ENCODE data around the gene RIMS3. TPM values are rescaled to one million over a fixed set of nuclear protein-coding genes. Genes with fewer than 3 reads are reported as not detected.

The RIMS3 gene
- total RNA-seq, 1 experiment from 2014 or later = 2.9 TPM

GRCh38 chr1:40640314-40641076 lies 25.0 kb downstream of the RIMS3 start:
- no TSS peak for BruUV-seq (replicated peaks)
- Histone ChIP-seq H3K9me2 (replicated peaks; ENCODE audit: low read length) (no peaks in the 10 kb centered on the region), H3K79me2 (ENCODE audit: low read length) (no peaks in the 10 kb centered on the region), H3K27ac (ENCODE audit: low read length) (no peak overlapping the region), H2AFZ (ENCODE audit: low read length) (no peak overlapping the region), H4K20me1 (ENCODE audit: low read length) (no peaks in the 10 kb centered on the region), H3K27me3 (ENCODE audit: low read length) (no peaks in the 10 kb centered on the region), H3K4me1 (ENCODE audit: insufficient read depth, low read length) (no peaks in the 10 kb centered on the region), H3F3A (ENCODE audit: low read length, unreplicated experiment) (no peaks in the 10 kb centered on the region), H3K4me2 (ENCODE audit: low read length) (no peak overlapping the region), H3K9me3 (ENCODE audit: low read length) (no peaks in the 10 kb centered on the region), H3K4me3 (ENCODE audit: low read length) (no peak overlapping the region), H3K9ac (ENCODE audit: low read length) (no peak overlapping the region), H3K36me3 (ENCODE audit: low read depth, low read length) (no peaks in the 10 kb centered on the region)
- ATAC-seq (no peak), DNase-seq (no peak)
- ChIA-PET POLR2A (ENCODE audit: unreplicated experiment) (interaction anchor here (0.6 kb wide), 1 partner anchor 42 kb away, joined by 5 read pairs; no protein-coding TSS in a partner anchor), CTCF (no interaction called here)
- intact Hi-C loops (cut with micrococcal nuclease) = no loop called here
- no peak for TF ChIP-seq EZH2phosphoT487 (IDR thresholded peaks at IDR 0.05; ENCODE audit: borderline replicate concordance, low read length)
- no peak for TF ChIP-seq CTCF (conservative IDR thresholded peaks at IDR 0.05; ENCODE audit: low read depth, low read length)
- TF ChIP-seq EZH2 (IDR thresholded peaks at IDR 0.05; ENCODE audit: low read length, unreplicated experiment) = no peak

DNA sequence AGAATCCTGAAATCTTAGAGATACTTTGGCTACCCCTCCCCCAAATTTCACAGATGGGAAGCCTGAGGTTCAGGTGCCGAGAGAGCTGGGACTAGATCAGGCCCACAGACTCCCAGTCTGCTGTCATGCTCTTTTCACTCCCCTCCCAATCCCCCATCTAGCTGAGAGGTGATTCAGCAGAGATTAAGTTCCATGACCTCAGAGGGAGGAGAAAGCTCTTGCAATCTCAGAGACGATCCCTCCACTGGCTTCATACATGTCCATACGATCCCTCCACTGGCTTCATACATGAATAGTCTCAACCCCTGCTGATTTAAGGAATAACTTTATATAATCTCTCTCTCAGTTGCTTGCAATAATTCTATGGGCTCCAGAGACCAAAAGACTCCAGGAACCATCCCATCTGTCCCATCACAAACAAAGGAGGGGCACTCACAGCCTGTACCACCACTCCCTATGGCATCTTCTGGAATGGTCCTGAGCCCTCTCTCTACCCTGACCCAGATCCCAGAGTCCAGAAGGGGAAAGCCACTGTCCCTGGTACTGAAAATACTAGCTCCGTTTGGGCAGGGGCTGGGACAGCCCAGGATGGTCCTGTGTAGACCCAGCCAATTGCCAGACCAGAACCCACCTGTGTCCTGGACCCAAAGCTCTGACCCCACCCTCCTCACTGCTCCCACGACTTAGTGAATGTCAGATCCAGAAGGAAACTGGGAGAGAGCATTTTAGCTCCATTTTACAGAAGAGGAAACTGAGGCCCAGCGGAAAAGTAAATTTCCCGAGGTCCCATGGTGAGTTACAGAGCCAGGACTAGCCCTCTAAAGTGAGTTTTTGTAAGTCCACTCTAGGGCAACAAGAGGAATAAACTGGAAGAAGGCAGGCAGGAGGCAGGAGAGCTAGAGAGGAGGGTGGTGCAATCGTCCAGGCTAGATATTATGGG lies 27.1 kb downstream of the RIMS3 start:
- Histone ChIP-seq H3K9me3 (ENCODE audit: low read length) (no peaks in the 10 kb centered on the region), H3K4me1 (ENCODE audit: insufficient read depth, low read length) (no peaks in the 10 kb centered on the region), H3K27ac (ENCODE audit: low read length) (no peak overlapping the region), H3K4me3 (ENCODE audit: low read length) (no peak overlapping the region), H3K79me2 (ENCODE audit: low read length) (no peaks in the 10 kb centered on the region), H3K36me3 (ENCODE audit: low read depth, low read length) (no peaks in the 10 kb centered on the region), H3K27me3 (ENCODE audit: low read length) (no peaks in the 10 kb centered on the region), H3K4me2 (ENCODE audit: low read length) (no peak overlapping the region), H3F3A (ENCODE audit: low read length, unreplicated experiment) (no peaks in the 10 kb centered on the region), H3K9me2 (replicated peaks; ENCODE audit: low read length) (no peaks in the 10 kb centered on the region), H2AFZ (ENCODE audit: low read length) (no peak overlapping the region), H3K9ac (ENCODE audit: low read length) (no peak overlapping the region), H4K20me1 (ENCODE audit: low read length) (no peaks in the 10 kb centered on the region)
- CTCF ChIA-PET = no interaction called here
- POLR2A ChIA-PET (ENCODE audit: unreplicated experiment) = no interaction called here
- TF ChIP-seq EZH2 (IDR thresholded peaks at IDR 0.05; ENCODE audit: low read length, unreplicated experiment) (no peak), CTCF (conservative IDR thresholded peaks at IDR 0.05; ENCODE audit: low read depth, low read length) (no peak), EZH2phosphoT487 (IDR thresholded peaks at IDR 0.05; ENCODE audit: borderline replicate concordance, low read length) (no peak)
- intact Hi-C loops (cut with micrococcal nuclease) = no loop called here
- ATAC-seq (no peak), DNase-seq (no peak)
- no TSS peak for BruUV-seq (replicated peaks)
